ENCODE measurements around the gene RAD23B. TPM values are rescaled to one million over a fixed set of nuclear protein-coding genes. Genes with fewer than 3 reads are reported as not detected.

Gene RAD23B
- total RNA-seq, 2 donors from 2014 or later = 94.7 to 94.8 TPM

DNA sequence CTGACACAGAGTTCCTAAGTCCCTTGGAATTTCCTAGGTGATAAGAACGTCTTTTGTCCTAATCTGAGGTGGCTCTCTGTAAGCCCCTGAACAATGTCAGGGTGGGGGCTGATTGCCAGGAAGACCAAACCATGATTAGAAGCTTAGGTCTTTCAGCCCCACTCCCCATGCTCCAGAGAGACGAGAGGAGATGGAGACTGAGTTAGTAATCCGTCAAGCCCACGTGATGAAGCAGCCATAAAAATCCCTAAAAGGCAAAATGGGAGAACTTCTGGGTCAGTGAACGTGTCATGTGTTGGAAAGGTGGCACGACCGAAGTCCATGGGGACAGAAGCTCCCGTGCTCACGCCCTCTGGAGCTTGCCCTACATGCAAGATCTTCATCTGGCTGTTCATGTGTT, 85.6 kb downstream of the RAD23B start:
- no peak for ATAC-seq
- Mint-ChIP-seq H3K36me3 (no peaks in the 10 kb centered on the region), H3K27ac (no peak overlapping the region), H3K4me1 (ENCODE audit: low read depth in 2 of 2) (no peaks in the 10 kb centered on the region), H3K27me3 (peaks cover 6 to 12% of the 10 kb centered on the region in 2 donors), H3K9me3 (no peaks in the 10 kb centered on the region), H3K4me3 (no peak overlapping the region)
- DNase-seq (ENCODE audit: low spot score) = no peak

GRCh38 chr9:107373809-107374208, 90.7 kb downstream of the RAD23B start:
- H3K4me3 Mint-ChIP-seq = no peak overlapping the region
- H3K27ac Mint-ChIP-seq = no peak overlapping the region
- H3K9me3 Mint-ChIP-seq = no peaks in the 10 kb centered on the region
- no peaks in the 10 kb centered on the region for H3K36me3 Mint-ChIP-seq
- no peaks in the 10 kb centered on the region for H3K4me1 Mint-ChIP-seq (ENCODE audit: low read depth in 2 of 2)
- ATAC-seq (no peak), DNase-seq (ENCODE audit: low spot score) (no peak)
- H3K27me3 Mint-ChIP-seq = peaks cover 0 to 7% of the 10 kb centered on the region in 2 donors

DNA sequence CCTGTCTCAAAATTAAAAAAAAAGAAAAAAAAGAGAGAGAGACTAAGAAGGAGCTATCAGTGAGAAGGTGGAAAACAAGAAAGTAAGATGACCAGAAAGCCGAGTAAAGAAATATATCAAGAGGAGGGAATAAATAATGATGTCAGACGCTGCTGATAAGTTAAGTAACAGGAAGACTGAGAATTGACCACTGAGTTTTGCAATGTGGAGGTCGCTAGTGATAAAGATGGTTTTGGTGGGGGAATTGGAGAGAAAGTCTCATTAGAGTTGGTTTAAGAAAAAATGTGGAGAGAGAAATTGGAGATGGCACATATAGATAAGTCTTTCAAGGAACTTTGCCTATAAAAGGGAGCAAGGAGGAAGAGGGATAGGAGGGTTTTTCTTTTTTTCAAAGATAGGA, 91.9 kb downstream of the RAD23B start:
- no peaks in the 10 kb centered on the region for H3K36me3 Mint-ChIP-seq
- ATAC-seq = no peak

DNA sequence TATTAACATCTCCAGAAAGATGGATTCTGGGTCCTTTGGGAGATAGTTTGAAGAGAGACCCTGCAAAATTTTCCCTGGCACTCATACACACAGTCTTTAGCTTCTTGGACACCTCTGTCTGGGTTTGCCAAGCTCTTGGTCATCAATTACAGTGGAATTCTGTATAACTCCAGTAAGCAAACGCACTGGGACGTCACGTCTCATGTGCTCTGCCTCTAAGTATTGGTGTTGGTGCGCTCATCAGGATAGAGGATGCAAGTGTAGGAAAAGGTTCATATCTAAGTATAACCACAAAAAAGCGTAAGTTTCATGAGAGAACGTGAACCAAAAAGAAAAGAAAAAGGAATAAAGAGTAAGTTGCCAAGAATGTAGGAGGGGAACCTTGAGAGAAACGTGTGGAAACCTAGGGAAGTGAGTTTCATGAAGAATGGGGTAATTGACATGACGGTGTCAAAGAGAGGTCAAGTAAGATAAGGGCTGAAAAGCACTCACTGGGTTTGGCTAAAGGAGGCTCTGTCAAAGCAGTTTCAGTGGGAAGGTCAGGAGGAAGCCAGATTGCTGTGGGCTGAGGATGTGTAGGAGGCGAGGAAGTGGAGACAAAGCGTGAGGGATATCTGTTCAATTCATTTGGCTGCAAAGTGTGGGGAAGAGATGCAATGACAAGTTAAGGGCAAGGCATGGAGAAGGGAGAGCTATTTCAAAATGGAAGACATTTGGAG, 92.7 kb downstream of the RAD23B start:
- H3K4me3 Mint-ChIP-seq = no peak overlapping the region
- peaks cover 0 to 2% of the 10 kb centered on the region in 2 donors for H3K27me3 Mint-ChIP-seq
- no peaks in the 10 kb centered on the region for H3K4me1 Mint-ChIP-seq (ENCODE audit: low read depth in 2 of 2)
- H3K27ac Mint-ChIP-seq = no peak overlapping the region
- H3K9me3 Mint-ChIP-seq = no peaks in the 10 kb centered on the region
- no peaks in the 10 kb centered on the region for H3K36me3 Mint-ChIP-seq
- DNase-seq (ENCODE audit: low spot score) (no peak), ATAC-seq (no peak)

More for the DNA sequence above, 91.9 kb downstream of the RAD23B start:
- peaks cover 0 to 2% of the 10 kb centered on the region in 2 donors for H3K27me3 Mint-ChIP-seq
- no peak overlapping the region for H3K27ac Mint-ChIP-seq
- DNase-seq (ENCODE audit: low spot score) = no peak
- no peak overlapping the region for H3K4me3 Mint-ChIP-seq
- no peaks in the 10 kb centered on the region for H3K9me3 Mint-ChIP-seq
- no peaks in the 10 kb centered on the region for H3K4me1 Mint-ChIP-seq (ENCODE audit: low read depth in 2 of 2)

DNA sequence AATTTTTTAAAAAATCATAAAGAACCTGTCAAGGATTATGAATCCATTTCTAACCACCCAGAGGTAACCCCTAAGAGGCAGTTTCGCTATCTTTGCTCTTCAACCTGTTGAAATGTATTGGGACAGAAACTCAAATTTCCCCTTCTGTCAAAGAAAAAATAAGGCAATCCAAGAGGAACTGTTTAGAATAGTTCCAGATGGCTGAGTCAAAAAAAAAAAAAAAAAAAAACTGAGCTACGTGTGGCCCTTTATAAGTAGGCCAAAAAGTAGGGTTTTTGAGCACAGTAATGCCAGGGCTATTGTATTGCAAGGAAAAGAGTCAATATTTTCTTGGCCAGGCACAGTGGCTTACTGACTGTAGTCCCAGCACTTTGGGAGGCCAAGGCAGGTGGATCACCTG, 94.9 kb downstream of the RAD23B start:
- H3K27me3 Mint-ChIP-seq = peaks cover 7 to 15% of the 10 kb centered on the region in 2 donors
- DNase-seq (ENCODE audit: low spot score) (no peak), ATAC-seq (no peak)
- H3K4me1 Mint-ChIP-seq (ENCODE audit: low read depth in 2 of 2) = no peaks in the 10 kb centered on the region
- no peak overlapping the region for H3K4me3 Mint-ChIP-seq
- no peaks in the 10 kb centered on the region for H3K36me3 Mint-ChIP-seq
- no peaks in the 10 kb centered on the region for H3K9me3 Mint-ChIP-seq
- H3K27ac Mint-ChIP-seq = no peak overlapping the region

Other genes starting within 250 kb of the RAD23B start
- gene KLF4, start 206.5 kb downstream of the RAD23B start, total RNA-seq = 1 to 10 TPM in 1 of 2 donors, under 1 TPM in 1; 0.98 to 1.0 TPM